ENCODE results near the gene ERVFRD-1.
A peak's percentile ranks its signal among the peaks of the same experiment; 100 is the strongest.

Gene ERVFRD-1

DNA sequence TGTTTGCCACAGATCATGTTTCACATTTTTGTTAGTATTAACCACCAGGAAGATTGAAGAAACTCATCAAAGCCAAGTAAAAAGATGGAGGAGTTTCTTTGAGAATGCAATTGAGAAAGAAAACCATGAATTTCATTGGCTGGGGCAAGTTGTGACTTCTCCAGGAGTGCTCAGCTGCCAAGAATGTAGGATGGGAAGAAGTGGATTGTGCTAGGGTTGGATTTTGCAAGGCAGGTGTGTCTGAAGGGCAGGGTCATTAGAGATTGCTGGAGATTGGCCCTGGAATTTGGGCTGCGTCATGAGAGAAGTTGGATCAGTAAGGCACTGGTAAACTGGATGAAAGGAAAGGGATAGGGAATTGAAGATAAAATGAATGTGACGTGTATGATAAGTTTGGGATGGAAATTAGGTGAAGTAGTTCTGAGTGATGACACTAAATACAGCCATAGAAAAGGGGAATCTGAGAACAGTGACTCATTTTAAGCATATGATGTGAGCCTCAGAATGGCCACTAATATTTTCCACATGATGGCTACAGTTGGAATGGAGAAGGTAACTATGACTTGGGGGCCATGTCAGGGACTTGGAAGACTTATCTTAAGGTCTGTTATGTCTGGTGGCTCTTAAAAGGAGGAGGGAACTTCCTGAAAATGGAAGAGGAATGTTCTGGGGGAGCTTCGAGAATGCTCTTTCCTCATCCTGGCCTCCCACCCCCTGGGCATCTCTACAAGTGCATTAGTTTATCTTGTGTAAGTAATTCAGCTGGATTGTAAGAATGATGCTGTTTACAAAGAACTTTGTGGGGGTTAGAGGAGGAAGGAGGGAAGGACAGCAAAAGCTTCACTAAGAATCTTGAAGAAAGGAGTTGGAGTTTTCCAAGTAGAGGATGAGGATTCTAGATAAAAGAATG lies 27.8 kb upstream of the ERVFRD-1 start:
- FAIRE-seq (no peak), DNase-seq (ENCODE audit: insufficient read length, low spot score) (no peak)

DNA sequence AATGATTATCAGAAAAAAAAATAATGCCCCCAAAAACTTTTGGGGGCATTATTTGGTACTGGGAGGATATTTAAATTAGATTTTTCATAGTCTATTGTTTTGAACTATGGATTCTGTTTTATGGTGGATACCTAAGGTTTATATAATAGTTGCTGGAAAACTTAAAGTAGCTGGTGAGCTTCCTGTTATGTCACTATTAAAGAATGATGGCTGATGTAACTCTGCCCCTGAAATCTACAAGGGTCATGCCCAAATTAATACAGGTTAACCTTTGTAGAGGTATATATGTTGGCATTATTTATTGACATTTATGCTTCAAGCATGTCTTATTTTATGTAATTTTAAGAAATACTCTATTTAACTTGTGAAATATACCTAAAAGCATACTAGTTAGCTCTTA lies 25.3 kb upstream of the ERVFRD-1 start:
- no peak for DNase-seq (ENCODE audit: insufficient read length, low spot score)
- TF ChIP-seq POLR2A (IDR thresholded peaks at IDR 0.05; ENCODE audit: low read depth, low read length), result no peak
- peak; percentile 27 for FAIRE-seq

More for the DNA sequence above, 27.8 kb upstream of the ERVFRD-1 start:
- no peak for TF ChIP-seq POLR2A (IDR thresholded peaks at IDR 0.05; ENCODE audit: low read depth, low read length)

DNA sequence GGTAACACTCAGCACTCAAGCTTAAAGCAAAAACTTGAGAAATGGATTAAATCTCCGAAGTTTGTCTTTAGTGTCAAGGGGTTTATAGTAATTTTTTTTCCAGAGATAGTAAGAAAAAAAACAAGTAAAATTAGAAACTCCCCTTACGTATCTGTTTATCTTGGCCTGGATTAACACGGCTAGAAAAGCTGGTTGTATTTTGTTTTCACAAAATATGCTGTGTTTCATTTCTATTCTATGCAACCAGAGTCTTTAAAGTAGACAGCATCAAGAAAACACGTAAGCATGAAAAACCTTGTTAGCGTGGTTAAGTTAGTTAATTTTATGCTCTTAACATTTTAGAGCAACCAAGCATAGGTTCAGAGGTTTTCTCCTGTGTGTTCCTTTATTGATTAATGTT lies 21.8 kb upstream of the ERVFRD-1 start:
- no peak for TF ChIP-seq POLR2A (IDR thresholded peaks at IDR 0.05; ENCODE audit: low read depth, low read length)
- FAIRE-seq, result no peak
- DNase-seq (ENCODE audit: insufficient read length, low spot score), result no peak

DNA sequence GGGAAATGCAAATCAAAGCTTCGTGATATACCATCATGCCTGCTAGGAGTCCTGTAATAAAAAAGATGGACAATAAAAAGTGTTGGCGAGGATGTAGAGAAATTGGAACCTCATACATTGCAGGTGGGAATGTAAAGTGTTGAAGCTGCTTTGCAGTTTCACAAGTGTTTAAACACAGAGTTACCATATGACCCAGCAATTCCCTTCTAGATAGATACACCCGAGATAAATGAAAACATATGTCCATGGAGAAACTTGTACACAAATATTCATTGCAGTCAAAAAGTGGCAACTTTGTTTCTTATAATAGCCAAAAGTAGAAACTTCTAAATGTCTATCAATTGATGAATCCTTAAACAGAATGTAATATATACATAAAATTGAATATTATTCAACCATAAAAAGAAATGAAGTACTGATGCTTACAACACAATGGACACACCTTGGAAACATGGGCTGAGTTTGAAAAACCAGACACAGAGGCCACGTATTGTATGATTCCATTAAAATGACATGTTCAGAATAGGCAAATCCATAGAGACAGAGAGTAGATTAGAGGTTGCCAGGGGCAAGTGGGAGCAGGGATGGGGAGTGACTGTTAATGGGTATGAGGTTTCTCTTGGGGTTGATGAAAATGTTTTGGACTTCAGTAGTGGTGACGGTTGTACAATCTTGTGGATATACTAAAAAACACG lies 20.8 kb upstream of the ERVFRD-1 start:
- DNase-seq (ENCODE audit: insufficient read length, low spot score), result no peak
- peak; percentile 52 for FAIRE-seq
- no peak for TF ChIP-seq POLR2A (IDR thresholded peaks at IDR 0.05; ENCODE audit: low read depth, low read length)

DNA sequence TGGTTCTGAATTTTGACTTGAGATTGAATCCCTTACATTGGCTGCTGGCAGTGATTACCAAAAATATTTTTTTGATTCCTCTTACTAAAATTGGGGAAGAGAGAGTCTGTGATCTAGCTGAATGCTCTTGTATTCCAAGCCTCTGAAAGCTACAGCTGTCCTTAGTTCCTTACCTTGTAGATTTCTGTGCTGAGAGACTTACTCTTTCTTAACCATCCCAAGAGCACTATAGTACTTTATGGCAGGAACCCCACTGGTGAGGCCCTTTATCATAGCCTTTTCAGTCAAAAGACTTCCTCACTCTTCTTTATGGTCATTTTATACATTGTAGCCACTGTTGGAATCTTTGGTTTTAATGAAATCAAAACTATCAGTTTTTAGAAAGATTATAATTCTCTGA lies 19.1 kb upstream of the ERVFRD-1 start:
- no peak for DNase-seq (ENCODE audit: insufficient read length, low spot score)
- FAIRE-seq, result no peak
- no peak for TF ChIP-seq POLR2A (IDR thresholded peaks at IDR 0.05; ENCODE audit: low read depth, low read length)

DNA sequence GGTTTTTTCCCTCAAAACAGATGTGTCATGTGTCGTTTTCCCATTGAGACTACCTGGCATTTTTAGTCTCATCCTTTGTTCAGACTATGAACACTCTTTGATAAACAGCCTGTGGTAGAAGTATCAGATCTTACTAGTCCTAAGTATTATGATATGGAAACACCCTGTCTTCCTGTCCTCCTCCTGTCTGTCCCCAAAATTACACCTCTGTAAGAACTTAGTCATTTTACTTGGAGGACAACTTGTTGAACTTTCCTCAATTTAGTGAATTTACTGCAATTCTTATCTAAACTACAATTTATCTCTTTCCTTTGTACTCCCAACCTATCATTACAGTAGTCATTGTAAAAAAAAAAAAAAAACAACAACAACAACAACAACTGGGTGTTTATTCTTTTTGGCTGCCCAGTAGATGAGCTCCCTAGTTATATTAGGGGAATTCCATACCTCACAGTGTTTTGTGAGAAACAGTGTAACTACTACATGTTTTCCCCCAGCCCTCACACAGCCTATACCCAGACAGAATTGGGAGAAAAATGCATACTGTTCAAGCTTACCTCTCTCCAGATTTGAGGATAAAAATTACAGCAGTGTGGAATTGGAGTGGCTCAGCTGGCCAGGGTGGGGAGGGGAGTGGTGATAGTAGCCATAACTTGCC lies 18.5 kb upstream of the ERVFRD-1 start:
- FAIRE-seq (no peak), DNase-seq (ENCODE audit: insufficient read length, low spot score) (no peak)
- TF ChIP-seq POLR2A (IDR thresholded peaks at IDR 0.05; ENCODE audit: low read depth, low read length), result no peak

DNA sequence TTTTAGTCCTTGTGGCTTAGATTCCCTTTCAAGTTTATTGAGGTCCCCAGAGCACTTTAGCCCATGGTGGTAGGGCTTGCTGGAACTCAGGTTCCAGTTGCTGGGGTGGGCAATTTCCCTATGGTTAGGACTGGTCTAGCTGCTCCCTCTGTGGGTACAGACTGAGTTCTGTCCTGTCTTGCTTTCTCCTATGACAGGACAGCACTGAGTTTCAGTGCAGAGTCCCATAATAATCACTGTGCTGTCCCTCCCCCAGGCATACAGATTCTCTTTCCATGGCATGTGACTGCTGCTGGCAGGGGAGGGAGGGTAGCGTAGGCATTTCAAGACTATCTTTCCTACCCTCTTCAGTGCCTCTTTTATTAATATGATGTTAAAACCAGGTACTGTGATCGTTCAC lies 17.1 kb upstream of the ERVFRD-1 start:
- no peak for FAIRE-seq
- TF ChIP-seq POLR2A (IDR thresholded peaks at IDR 0.05; ENCODE audit: low read depth, low read length), result no peak
- no peak for DNase-seq (ENCODE audit: insufficient read length, low spot score)

DNA sequence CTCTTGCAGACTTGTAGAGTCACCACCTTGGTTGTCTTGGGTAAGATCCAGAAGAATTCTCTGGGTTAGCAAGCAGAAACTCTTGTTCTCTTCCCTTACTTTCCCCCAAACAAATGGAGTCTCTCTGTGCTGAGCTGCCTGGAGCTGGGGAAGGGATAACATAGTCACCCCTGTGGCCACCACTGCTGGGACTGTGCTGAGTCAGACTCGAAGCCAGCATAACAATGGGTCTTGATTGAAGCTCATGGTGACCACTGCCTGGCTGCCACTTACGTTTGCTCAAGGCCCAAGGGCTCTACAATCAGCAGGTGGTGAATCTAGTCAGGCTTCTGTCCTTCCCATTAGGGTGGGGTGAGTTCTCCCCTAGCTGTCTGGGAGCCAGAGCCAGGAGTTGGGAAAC lies 15.4 kb upstream of the ERVFRD-1 start:
- no peak for TF ChIP-seq POLR2A (IDR thresholded peaks at IDR 0.05; ENCODE audit: low read depth, low read length)
- FAIRE-seq (peak; percentile 58), DNase-seq (ENCODE audit: insufficient read length, low spot score) (no peak)

DNA sequence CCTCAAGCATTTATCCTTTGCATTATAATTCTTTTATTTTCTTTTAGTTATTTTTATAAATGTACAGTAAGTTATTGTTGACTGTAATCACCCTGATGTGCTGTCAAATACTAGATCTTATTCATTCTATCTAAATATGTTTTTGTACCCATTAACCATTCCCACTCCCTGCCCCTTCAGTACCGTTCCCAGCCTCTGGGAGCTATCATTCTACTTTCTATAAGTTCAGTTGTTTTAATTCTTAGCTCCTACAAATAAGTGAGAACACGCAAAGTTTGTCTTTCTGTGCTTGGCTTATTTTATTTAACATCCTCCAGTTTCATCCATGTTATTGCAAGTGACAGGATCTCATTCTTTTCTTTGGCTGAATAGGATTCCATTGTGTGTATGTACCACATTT lies 12.5 kb upstream of the ERVFRD-1 start:
- no peak for FAIRE-seq
- no peak for DNase-seq (ENCODE audit: insufficient read length, low spot score)
- TF ChIP-seq POLR2A (IDR thresholded peaks at IDR 0.05; ENCODE audit: low read depth, low read length), result no peak

DNA sequence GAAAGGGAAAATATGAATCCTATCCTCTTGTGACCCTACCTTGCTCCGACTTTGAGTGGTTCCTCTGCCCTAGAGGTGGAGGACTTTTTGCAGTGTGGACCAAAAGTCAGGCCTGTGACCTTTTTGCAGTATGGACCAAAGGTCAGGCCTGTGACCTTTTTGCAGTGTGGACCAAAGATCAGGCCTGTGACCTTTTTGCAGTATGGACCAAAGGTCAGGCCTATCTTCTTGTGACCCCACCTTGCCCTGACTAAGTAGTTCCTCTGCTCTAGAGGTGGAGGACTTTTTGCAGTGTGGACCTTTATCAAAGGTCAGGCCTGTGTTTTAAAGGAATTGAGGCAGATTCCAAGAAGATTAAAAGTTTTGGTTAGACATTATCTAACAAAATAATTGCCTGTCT lies 10.9 kb upstream of the ERVFRD-1 start:
- no peak for TF ChIP-seq POLR2A (IDR thresholded peaks at IDR 0.05; ENCODE audit: low read depth, low read length)
- FAIRE-seq, result no peak
- no peak for DNase-seq (ENCODE audit: insufficient read length, low spot score)

DNA sequence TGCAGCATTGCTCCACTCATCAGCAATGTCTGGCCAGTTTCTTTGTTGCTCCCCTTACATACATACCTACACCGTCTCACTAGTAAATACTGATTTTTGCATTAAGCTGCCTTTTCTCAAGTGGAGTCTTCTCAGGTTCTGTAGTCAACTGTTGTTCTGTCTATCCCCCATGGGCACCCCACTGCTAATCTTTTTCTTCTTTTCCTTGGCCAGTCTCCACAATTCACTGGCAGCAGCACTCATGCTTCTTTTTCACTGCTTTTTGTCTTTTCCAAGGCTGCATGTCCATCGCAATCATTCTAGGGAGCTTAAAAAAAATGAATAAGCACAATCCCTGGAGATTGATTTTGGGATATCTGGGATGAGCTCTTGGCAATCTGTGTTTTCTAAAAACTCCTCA lies 10.3 kb upstream of the ERVFRD-1 start:
- TF ChIP-seq POLR2A (IDR thresholded peaks at IDR 0.05; ENCODE audit: low read depth, low read length), result no peak

DNA sequence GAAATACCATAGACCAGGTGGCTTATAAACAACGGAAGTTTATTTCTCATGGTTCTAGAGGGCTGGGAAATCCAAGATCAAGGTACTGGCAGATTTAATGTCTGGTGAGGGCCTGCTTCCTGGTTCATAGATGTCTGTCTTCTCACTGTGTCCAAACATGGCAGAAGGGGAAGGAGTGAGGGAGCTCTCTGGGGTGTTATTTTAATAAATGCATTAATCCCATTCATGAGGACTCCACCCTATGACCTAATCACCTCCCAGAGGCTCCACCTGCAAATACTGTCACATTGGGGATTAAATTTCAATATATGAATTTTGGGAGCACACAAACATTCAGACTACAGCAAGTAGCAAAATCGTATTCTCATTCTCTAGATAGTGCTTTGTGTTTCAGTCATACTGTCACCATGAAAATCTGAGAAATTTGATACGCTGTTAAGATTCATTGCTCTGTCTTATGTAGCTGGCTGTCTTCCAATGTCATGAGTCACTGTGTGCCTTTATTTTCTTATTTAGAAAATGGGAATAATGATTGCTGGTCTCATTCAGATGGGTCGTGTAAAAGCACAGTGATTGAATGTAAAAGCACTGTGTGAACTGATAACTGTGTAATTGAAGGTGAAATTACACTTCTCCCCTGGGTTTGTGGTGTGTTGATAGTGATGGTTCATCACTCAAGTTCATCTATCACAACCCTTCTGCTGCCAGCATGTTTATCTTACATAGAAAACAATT lies 8.9 kb upstream of the ERVFRD-1 start:
- TF ChIP-seq POLR2A (IDR thresholded peaks at IDR 0.05; ENCODE audit: low read depth, low read length), result no peak
- DNase-seq (ENCODE audit: insufficient read length, low spot score) (no peak), FAIRE-seq (peak; percentile 78)

More for the DNA sequence above, 10.3 kb upstream of the ERVFRD-1 start:
- DNase-seq (ENCODE audit: insufficient read length, low spot score) (no peak), FAIRE-seq (no peak)

DNA sequence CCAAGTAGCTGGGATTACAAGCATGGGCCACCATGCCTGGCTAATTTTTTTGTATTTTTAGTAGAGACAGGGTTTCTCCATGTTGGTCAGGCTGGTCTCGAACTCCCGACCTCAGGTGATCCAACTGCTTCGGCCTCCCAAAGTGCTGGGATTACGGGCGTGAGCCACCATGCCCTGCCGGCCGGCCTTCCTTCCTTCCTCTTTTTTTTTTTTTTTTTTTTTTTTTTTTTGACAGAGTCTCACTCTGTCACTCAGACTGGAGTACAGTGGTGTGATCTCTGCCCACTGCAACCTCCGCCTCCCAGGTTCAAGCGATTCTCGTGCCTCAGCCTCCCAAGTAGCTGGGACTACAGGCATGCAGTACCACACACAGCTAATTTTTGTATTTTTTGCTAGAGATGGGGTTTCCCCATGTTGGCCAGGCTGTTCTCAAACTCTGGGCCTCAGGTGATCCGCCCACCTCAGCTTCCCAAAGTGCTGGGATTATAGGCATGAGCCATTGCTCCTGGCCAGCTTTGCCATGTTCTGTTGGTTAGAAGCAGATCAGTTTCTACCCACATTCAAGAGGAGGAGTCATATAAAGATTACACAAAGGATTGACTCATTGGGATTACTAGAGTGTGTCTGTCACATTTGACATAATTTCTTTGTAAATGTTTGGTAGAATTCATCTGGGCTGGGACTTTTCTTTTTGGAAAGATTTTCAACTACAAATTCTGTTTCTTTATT lies 4.4 kb upstream of the ERVFRD-1 start:
- DNase-seq (ENCODE audit: insufficient read length, low spot score), result peak; percentile 26
- peak; percentile 66 for FAIRE-seq

Data from H54 (cell line).